ENCODE measurements around the gene VCL.

DNA sequence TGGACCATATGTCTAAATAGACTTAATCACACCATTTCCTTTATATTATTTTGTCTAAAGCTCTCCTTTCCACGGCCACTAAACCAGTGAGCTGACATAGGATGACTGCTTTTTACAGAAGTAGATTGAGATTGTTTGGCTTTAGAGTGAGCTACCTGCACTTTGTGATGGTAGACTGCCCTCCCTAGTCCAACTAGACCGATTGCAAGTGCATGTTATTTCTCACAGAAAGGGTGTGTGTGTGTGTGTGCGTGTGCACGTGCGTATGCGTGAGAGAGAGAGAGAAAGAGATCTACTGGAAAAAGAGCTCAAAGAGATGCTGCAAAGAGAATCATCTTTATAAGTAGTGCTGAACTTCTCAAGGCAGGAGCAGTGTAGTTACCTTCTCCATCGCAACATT lies 60.7 kb downstream of the VCL start:
- TF ChIP-seq, protein P1, sequence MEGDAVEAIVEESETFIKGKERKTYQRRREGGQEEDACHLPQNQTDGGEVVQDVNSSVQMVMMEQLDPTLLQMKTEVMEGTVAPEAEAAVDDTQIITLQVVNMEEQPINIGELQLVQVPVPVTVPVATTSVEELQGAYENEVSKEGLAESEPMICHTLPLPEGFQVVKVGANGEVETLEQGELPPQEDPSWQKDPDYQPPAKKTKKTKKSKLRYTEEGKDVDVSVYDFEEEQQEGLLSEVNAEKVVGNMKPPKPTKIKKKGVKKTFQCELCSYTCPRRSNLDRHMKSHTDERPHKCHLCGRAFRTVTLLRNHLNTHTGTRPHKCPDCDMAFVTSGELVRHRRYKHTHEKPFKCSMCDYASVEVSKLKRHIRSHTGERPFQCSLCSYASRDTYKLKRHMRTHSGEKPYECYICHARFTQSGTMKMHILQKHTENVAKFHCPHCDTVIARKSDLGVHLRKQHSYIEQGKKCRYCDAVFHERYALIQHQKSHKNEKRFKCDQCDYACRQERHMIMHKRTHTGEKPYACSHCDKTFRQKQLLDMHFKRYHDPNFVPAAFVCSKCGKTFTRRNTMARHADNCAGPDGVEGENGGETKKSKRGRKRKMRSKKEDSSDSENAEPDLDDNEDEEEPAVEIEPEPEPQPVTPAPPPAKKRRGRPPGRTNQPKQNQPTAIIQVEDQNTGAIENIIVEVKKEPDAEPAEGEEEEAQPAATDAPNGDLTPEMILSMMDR (IDR thresholded peaks at IDR 0.05; ENCODE audit: insufficient read depth, low read length): no peak
- TF ChIP-seq POLR2AphosphoS5 (IDR thresholded peaks at IDR 0.05; ENCODE audit: low read depth) (no peak), GABPA (IDR thresholded peaks at IDR 0.05; ENCODE audit: low read depth) (no peak), SPI1 (IDR thresholded peaks at IDR 0.05; ENCODE audit: borderline replicate concordance, low read depth) (no peak)
- TF ChIP-seq, protein P2, sequence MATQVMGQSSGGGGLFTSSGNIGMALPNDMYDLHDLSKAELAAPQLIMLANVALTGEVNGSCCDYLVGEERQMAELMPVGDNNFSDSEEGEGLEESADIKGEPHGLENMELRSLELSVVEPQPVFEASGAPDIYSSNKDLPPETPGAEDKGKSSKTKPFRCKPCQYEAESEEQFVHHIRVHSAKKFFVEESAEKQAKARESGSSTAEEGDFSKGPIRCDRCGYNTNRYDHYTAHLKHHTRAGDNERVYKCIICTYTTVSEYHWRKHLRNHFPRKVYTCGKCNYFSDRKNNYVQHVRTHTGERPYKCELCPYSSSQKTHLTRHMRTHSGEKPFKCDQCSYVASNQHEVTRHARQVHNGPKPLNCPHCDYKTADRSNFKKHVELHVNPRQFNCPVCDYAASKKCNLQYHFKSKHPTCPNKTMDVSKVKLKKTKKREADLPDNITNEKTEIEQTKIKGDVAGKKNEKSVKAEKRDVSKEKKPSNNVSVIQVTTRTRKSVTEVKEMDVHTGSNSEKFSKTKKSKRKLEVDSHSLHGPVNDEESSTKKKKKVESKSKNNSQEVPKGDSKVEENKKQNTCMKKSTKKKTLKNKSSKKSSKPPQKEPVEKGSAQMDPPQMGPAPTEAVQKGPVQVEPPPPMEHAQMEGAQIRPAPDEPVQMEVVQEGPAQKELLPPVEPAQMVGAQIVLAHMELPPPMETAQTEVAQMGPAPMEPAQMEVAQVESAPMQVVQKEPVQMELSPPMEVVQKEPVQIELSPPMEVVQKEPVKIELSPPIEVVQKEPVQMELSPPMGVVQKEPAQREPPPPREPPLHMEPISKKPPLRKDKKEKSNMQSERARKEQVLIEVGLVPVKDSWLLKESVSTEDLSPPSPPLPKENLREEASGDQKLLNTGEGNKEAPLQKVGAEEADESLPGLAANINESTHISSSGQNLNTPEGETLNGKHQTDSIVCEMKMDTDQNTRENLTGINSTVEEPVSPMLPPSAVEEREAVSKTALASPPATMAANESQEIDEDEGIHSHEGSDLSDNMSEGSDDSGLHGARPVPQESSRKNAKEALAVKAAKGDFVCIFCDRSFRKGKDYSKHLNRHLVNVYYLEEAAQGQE (IDR thresholded peaks at IDR 0.05; ENCODE audit: insufficient replicate concordance, low read depth): no peak

Data from HL-60 (cell line).